GM20000 (cell line): Measurements from ENCODE around the gene DNAJC22.
"Not testable (repeated sequence)": the region's sequence is repeated elsewhere in the genome, so short reads cannot be mapped to it uniquely, and the experiment has no call there.

Experiments used
- DNase-seq: peaks from one replicate; pipeline ENCODE4 v3.0.0; 2012; ENCODE audit warnings: low spot score
- CTCF ChIP-seq: IDR thresholded peaks from 2 replicates; pipeline ENCODE4 v1.5.1; 2012; ENCODE audit warnings: mild to moderate bottlenecking, control low read depth; ENCODE audit errors: extremely low read depth, missing control alignments

The DNAJC22 gene

DNA sequence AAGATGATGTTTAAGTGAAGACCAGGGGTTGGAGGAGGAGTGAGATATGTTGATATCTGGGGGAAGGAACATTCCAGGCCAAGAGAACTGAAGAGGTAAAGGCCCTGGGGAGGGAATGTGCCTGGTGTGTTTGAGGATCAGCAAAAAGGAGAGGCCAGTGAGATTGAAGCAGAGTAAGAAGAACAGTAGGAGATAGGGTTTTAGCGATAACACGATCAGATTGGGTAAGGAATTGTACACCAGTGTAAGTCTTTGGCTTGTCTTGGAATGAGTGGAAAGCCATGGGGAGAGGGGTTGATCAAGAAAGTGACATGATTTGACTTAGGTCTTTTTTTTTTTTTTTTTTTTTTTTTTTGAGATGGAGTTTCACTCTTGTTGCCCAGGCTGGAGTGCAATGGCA lies 18.8 kb upstream of the DNAJC22 start:
- TF ChIP-seq CTCF, result no peak
- no peak for DNase-seq

DNA sequence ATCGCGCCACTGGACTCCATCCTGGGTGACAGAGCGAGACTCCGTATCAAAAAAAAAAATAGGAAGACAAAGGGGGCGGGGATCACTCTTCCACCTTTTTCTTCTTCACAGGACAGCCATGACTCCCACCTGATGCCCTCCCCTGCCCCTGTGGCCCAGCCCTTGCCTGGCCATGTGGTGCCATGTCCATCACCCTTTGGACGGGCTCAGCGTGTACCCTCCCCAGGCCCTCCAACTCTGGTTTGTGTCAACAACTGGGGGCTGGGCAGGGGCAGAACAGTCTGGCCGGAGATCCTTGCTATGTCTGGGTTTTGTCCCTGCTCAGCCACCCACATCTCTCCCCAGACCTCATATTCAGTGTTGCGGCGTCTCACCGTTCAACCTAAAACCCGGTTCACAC lies 17.9 kb upstream of the DNAJC22 start:
- TF ChIP-seq CTCF, result no peak
- no peak for DNase-seq

GRCh38 chr12:49330032-49330619 lies 16.6 kb upstream of the DNAJC22 start:
- no peak for TF ChIP-seq CTCF

DNA sequence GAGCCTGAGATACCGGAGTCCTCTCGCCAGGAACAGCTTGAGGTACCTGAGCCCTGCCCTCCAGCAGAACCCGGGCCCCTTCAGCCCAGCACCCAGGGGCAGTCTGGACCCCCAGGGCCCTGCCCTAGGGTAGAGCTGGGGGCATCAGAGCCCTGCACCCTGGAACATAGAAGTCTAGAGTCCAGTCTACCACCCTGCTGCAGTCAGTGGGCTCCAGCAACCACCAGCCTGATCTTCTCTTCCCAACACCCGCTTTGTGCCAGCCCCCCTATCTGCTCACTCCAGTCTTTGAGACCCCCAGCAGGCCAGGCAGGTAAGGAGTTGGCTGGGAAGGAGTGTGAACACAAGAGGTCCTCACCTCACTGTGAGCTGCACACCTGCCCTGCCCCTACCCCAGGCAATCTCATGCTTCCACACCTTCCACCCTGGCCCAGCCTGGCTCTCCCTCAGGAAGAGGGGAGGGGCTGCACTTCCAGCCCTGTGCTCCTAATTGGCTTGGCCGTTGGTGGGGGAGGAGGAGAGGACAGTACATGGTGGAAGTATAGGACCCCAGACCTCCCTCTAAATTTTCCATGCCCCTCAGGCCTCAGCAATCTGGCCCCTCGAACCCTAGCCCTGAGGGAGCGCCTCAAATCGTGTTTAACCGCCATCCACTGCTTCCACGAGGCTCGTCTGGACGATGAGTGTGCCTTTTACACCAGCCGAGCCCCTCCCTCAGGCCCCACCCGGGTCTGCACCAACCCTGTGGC lies 15.9 kb upstream of the DNAJC22 start:
- no peak for TF ChIP-seq CTCF

More at GRCh38 chr12:49330032-49330619, 16.6 kb upstream of the DNAJC22 start:
- DNase-seq, result no peak

GRCh38 chr12:49331380-49332222 lies 15.1 kb upstream of the DNAJC22 start:
- TF ChIP-seq CTCF, result peak; percentile 34
- DNase-seq, result peak; percentile 59

More for the DNA sequence above, 15.9 kb upstream of the DNAJC22 start:
- DNase-seq, result no peak

DNA sequence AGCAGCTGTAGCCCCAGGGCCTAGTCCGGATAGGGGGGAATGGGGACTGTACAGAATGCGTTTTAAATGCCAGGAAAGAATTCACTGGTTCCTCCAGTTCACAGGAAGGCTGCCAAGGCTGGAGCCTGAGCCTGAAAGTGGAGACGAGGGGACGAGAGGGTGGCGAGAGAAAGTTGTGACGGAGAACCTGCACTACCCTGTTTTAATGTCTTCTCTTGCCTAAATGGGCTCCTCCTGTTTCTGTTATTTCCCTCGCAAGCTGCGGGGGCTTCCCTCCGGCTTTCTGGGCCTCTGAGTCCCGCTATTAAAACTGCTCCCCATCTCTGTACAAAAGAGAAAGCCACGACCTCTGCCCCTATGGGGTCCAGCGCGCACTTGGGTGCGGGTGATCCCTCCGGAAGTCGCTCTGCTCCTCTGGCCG lies 14.2 kb upstream of the DNAJC22 start:
- DNase-seq, result no peak
- no peak for TF ChIP-seq CTCF

GRCh38 chr12:49332891-49333371 lies 13.8 kb upstream of the DNAJC22 start:
- TF ChIP-seq CTCF, result no peak

GRCh38 chr12:49333778-49334177 lies 12.9 kb upstream of the DNAJC22 start:
- not testable (repeated sequence) for DNase-seq

More at GRCh38 chr12:49332891-49333371, 13.8 kb upstream of the DNAJC22 start:
- peak; percentile 26 for DNase-seq
